ENCODE data around the gene LCT. TPM values are rescaled to one million over a fixed set of nuclear protein-coding genes. Genes with fewer than 3 reads are reported as not detected.
"Not testable (repeated sequence)": the region's sequence is repeated elsewhere in the genome, so short reads cannot be mapped to it uniquely, and the experiment has no call there.

LCT gene
- total and polyA plus RNA-seq, 4 donors: 0.06 to 0.10 (median 0.07) TPM

DNA sequence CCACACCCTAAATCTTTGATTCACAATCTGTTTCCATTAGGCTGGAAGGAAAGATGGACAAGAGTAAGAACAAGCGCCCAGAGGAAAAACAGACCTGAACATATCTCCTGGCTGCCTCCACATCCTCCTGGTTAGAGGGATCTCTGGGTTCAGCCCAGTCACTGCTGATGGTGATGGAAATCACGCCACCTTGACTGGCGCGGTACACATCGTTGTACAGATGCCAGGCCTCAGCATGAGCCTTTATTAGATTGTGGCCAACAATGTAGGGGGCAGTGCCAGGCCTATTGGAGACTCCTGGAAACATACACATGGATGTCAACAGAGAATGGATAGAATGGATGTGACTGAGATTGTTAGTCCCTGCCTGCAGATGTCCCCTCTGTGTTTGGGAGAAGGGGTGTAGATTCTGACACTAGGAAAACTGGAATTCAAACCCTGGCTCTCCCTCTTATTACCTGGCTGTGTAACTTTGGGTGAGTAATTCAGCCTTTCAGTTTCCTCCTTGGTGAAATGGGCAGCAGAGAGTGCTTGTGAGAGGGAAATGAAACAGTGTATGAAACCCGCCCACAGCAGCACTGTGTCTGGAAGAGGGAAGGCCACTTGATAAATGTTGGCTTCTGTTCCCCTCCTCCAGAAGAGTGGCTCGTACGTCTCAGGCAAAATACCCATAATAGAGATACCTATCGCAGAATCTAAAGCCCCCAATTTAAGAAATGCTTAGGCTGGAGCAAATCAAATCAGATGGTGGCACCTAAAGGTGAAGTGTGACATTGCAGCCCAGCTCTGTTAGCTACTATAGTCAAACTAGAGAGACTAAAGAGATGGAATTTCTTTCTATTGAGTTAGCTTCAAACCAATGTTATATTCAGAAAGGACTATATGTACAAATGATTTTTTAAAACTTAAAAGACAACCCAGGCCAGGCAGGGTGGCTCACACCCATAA lies 36.2 kb downstream of the LCT start:
- no peak for DNase-seq (ENCODE audit: low read depth in 4 of 6, low spot score in 6 of 6)
- Histone ChIP-seq H3K36me3 (ENCODE audit: control insufficient read depth, insufficient read depth, low read length) (no peaks in the 10 kb centered on the region), H3K27ac (ENCODE audit: low read depth, low read length) (no peak overlapping the region), H3K27me3 (ENCODE audit: control insufficient read depth, insufficient read depth, low read length) (no peaks in the 10 kb centered on the region), H3K9me3 (ENCODE audit: control insufficient read depth, insufficient read depth, low read length) (no peaks in the 10 kb centered on the region), H3K4me1 (ENCODE audit: control insufficient read depth, insufficient read depth, low read length) (peaks cover 3% of the 10 kb centered on the region), H3K4me3 (ENCODE audit: low read depth, low read length) (no peak overlapping the region)
- 94% methylated on average over 4 of the region's 9 CpGs for WGBS (ENCODE audit: insufficient coverage)

DNA sequence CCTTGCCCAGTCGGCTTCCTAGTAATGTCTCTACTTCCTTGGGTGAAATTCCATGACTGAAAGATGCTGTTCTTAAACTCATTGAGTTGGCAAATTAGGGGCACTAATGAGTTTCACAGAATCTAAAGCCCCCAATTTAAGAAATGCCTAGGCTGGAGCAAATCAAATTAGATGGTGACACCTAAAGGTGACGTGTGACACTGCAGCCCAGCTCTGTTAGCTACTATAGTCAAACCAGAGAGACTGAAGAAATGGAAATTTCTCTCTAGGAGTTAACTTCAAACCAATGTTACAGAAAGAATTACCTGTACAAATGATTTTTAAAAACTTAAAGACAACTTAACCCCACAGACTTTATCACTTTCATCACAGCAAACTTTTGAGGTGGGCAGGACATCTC lies 37.2 kb downstream of the LCT start:
- Histone ChIP-seq H3K27ac (ENCODE audit: low read depth, low read length) (no peak overlapping the region), H3K27me3 (ENCODE audit: control insufficient read depth, insufficient read depth, low read length) (no peaks in the 10 kb centered on the region), H3K4me1 (ENCODE audit: control insufficient read depth, insufficient read depth, low read length) (peaks cover 3% of the 10 kb centered on the region), H3K36me3 (ENCODE audit: control insufficient read depth, insufficient read depth, low read length) (no peaks in the 10 kb centered on the region), H3K9me3 (ENCODE audit: control insufficient read depth, insufficient read depth, low read length) (no peaks in the 10 kb centered on the region), H3K4me3 (ENCODE audit: low read depth, low read length) (no peak overlapping the region)
- DNase-seq (ENCODE audit: low read depth in 4 of 6, low spot score in 6 of 6): no peak
- 0% methylated on average over 1 of the region's 2 CpGs for WGBS (ENCODE audit: insufficient coverage)

DNA sequence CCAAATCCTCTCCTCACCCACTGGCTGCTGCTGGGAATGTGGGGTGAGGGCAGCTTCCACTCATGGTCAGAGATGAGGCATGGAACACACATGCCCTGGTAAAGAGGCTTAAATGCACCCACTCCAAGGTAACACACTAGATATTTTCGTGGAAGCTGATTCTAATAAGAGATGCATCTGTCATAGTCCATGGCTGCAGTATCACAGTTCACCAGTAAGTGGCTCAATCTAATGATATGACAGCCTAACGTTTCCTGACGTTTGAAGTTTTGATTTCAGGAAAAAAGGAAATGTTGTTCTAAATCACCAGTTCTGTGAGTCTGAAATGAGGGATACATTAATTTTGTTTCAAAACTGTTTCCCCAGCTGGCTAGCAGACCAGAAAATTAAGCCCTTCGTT lies 38.2 kb downstream of the LCT start:
- H3K36me3 ChIP-seq (ENCODE audit: control insufficient read depth, insufficient read depth, low read length): no peaks in the 10 kb centered on the region
- peaks cover 3% of the 10 kb centered on the region for H3K4me1 ChIP-seq (ENCODE audit: control insufficient read depth, insufficient read depth, low read length)
- H3K9me3 ChIP-seq (ENCODE audit: control insufficient read depth, insufficient read depth, low read length): no peaks in the 10 kb centered on the region
- no peak overlapping the region for H3K4me3 ChIP-seq (ENCODE audit: low read depth, low read length)
- H3K27me3 ChIP-seq (ENCODE audit: control insufficient read depth, insufficient read depth, low read length): no peaks in the 10 kb centered on the region
- WGBS (ENCODE audit: insufficient coverage): 76% methylated on average over 4 of the region's 4 CpGs
- DNase-seq (ENCODE audit: low read depth in 4 of 6, low spot score in 6 of 6): peak in 1 of 6 donors; percentile 24
- H3K27ac ChIP-seq (ENCODE audit: low read depth, low read length): no peak overlapping the region

DNA sequence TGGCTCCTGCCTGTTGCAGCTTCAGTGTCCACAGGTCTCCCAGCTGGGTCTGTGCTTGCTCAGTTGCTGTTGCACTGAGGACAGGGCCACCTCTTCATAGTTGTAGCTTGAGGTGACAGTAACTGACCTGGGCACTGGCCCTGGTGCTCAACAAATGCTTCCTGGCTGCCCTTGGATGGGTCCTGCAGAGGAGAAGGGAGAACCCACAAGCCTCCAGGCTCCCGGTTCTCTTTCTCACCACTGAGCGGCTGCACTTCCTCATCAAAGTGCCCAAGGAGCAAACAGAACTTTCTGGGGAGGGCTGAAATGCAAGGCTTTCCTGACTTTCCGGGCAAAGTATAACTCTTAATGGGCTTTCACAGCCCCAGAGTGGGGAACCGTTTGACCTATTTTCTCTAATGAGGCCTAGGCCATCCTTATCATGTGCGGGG lies 38.7 kb downstream of the LCT start:
- no peak overlapping the region for H3K27ac ChIP-seq (ENCODE audit: low read depth, low read length)
- H3K27me3 ChIP-seq (ENCODE audit: control insufficient read depth, insufficient read depth, low read length): no peaks in the 10 kb centered on the region
- WGBS (ENCODE audit: insufficient coverage): 92% methylated on average over 2 of the region's 5 CpGs
- no peak overlapping the region for H3K4me3 ChIP-seq (ENCODE audit: low read depth, low read length)
- DNase-seq (ENCODE audit: low read depth in 4 of 6, low spot score in 6 of 6): no peak
- no peaks in the 10 kb centered on the region for H3K36me3 ChIP-seq (ENCODE audit: control insufficient read depth, insufficient read depth, low read length)
- H3K4me1 ChIP-seq (ENCODE audit: control insufficient read depth, insufficient read depth, low read length): peaks cover 3% of the 10 kb centered on the region
- no peaks in the 10 kb centered on the region for H3K9me3 ChIP-seq (ENCODE audit: control insufficient read depth, insufficient read depth, low read length)

DNA sequence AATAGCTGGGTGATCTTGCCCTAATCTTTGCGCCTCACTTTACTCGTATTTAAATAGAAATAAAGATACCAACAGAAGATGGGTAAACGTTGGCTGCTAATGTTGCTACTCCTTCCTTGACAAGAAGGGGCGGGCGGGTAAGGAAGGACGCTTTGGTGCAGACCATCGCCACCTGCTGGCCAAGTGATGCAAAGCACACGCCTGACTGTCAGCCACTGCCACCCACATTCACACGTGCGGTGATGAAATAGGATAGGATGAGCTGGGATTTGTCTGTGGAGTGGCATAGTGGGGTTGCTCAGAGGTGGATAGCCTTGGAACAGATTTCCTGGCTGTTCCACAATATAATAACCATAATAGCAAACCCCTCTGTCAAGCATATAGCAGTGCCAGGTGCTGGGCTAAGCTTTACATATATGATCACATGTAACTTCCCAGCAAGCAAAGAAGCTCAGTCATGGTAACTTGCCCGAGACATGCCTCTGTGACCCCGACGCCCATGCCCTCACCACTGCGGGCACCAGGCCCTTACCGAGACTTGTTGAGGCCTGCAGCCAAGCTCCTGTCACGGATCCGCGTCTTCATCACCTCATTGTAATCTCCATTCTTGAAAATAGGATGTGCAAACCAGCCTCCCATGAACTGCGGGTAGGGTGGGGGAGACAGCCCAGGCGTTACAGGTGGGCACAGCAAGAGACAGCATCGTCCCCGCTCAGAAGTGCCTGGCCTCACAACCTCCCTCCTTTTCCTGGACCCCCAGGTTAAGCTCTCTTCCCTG lies 39.3 kb downstream of the LCT start:
- Histone ChIP-seq H3K4me3 (ENCODE audit: low read depth, low read length) (no peak overlapping the region), H3K9me3 (ENCODE audit: control insufficient read depth, insufficient read depth, low read length) (no peaks in the 10 kb centered on the region), H3K27me3 (ENCODE audit: control insufficient read depth, insufficient read depth, low read length) (no peaks in the 10 kb centered on the region), H3K27ac (ENCODE audit: low read depth, low read length) (no peak overlapping the region), H3K4me1 (ENCODE audit: control insufficient read depth, insufficient read depth, low read length) (peaks cover 3% of the 10 kb centered on the region), H3K36me3 (ENCODE audit: control insufficient read depth, insufficient read depth, low read length) (no peaks in the 10 kb centered on the region)
- 79% methylated on average over 9 of the region's 22 CpGs for WGBS (ENCODE audit: insufficient coverage)
- peak; percentile 2 to 74 (median 11) for DNase-seq (ENCODE audit: low read depth in 4 of 6, low spot score in 6 of 6)

DNA sequence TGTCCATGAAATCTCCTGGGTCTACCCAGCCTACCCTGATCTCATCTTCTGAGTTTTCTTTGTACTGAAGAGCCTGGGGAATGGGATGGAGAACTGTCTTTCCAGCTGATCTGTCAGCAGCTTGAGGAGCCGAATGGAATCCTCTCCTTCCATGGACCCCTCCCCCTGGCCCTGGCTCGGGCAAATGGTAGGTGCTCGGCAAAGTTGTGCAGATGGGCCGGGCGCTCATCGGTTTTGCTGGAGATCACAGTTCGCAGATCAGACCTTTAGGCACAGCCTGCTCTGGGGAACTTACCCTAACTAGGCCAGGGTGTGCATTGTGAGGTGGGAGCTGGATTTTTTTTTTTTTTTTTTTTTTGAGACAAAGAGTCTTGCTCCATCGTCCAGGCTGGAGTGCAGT lies 40.4 kb downstream of the LCT start:
- no peak for DNase-seq (ENCODE audit: low read depth in 4 of 6, low spot score in 6 of 6)
- Histone ChIP-seq H3K36me3 (ENCODE audit: control insufficient read depth, insufficient read depth, low read length) (no peaks in the 10 kb centered on the region), H3K9me3 (ENCODE audit: control insufficient read depth, insufficient read depth, low read length) (no peaks in the 10 kb centered on the region), H3K27ac (ENCODE audit: low read depth, low read length) (no peak overlapping the region), H3K27me3 (ENCODE audit: control insufficient read depth, insufficient read depth, low read length) (no peaks in the 10 kb centered on the region), H3K4me1 (ENCODE audit: control insufficient read depth, insufficient read depth, low read length) (peaks cover 3% of the 10 kb centered on the region), H3K4me3 (ENCODE audit: low read depth, low read length) (no peak overlapping the region)
- WGBS (ENCODE audit: insufficient coverage): 92% methylated on average over 7 of the region's 8 CpGs

DNA sequence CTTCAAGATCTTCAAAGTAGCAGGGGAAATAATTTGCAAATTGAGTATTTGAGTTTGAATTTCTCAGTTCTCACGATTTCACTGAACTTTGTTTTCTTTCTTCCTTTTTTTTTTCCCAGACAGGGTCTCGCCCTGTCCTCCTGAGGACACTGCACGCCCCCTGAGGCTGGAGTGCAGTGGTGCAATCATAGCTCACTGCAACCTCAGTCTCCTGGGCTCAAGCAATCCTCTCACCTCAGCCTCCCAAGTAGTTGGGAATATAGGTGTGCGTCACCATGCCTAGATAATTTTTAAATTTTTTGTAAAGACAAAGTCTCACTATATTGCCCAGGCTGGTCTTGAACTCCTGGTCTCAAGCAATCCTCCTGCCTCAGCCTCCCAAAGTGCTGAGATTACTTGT lies 41.3 kb downstream of the LCT start:
- H3K27me3 ChIP-seq (ENCODE audit: control insufficient read depth, insufficient read depth, low read length); H3K4me3 ChIP-seq (ENCODE audit: low read depth, low read length); H3K4me1 ChIP-seq (ENCODE audit: control insufficient read depth, insufficient read depth, low read length); H3K36me3 ChIP-seq (ENCODE audit: control insufficient read depth, insufficient read depth, low read length); H3K27ac ChIP-seq (ENCODE audit: low read depth, low read length); H3K9me3 ChIP-seq (ENCODE audit: control insufficient read depth, insufficient read depth, low read length); DNase-seq (ENCODE audit: low read depth in 4 of 6, low spot score in 6 of 6): not testable (repeated sequence)
- WGBS (ENCODE audit: insufficient coverage): no CpG with 5 or more reads among the region's 4 CpGs

DNA sequence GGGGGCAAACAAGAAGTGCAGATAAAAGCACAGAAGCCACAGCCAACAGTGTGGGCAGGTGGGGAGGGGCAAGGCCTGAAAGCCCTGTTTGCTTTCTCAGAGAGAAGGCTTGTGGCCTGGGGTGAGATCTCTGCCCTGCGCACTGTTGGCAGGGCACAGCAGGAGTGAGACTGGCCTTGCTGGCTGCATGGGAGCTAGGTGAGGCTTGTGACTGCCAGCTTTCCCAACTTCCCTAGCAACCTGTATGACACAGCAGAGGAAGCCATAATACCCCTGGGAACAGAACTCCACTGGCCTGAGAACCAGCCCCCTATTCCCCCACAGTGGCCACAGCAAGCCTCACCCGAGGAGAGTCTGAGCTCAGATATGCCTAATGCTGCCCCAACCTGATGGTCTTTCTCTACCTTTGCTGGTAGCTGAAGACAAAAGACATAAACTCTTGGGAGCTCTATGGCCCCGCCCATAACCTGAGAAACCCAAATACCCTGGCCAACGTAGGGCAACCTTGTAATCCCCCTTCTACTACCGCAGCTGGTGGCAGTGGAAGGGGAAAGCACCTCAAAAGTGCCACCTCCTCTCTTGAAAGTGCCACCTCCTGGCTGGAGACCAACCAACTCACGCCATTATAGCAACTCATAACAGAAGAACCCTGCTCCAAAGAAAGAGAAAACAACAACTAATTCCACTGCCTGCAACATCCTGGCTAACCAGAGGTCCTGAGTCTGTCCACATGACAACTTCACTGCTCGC lies 44.4 kb downstream of the LCT start:
- Histone ChIP-seq H3K27ac (ENCODE audit: low read depth, low read length) (no peak overlapping the region), H3K9me3 (ENCODE audit: control insufficient read depth, insufficient read depth, low read length) (no peaks in the 10 kb centered on the region), H3K4me1 (ENCODE audit: control insufficient read depth, insufficient read depth, low read length) (peaks cover 3% of the 10 kb centered on the region), H3K27me3 (ENCODE audit: control insufficient read depth, insufficient read depth, low read length) (no peaks in the 10 kb centered on the region), H3K36me3 (ENCODE audit: control insufficient read depth, insufficient read depth, low read length) (no peaks in the 10 kb centered on the region), H3K4me3 (ENCODE audit: low read depth, low read length) (no peak overlapping the region)
- DNase-seq (ENCODE audit: low read depth in 4 of 6, low spot score in 6 of 6): no peak
- 78% methylated on average over 7 of the region's 7 CpGs for WGBS (ENCODE audit: insufficient coverage)

DNA sequence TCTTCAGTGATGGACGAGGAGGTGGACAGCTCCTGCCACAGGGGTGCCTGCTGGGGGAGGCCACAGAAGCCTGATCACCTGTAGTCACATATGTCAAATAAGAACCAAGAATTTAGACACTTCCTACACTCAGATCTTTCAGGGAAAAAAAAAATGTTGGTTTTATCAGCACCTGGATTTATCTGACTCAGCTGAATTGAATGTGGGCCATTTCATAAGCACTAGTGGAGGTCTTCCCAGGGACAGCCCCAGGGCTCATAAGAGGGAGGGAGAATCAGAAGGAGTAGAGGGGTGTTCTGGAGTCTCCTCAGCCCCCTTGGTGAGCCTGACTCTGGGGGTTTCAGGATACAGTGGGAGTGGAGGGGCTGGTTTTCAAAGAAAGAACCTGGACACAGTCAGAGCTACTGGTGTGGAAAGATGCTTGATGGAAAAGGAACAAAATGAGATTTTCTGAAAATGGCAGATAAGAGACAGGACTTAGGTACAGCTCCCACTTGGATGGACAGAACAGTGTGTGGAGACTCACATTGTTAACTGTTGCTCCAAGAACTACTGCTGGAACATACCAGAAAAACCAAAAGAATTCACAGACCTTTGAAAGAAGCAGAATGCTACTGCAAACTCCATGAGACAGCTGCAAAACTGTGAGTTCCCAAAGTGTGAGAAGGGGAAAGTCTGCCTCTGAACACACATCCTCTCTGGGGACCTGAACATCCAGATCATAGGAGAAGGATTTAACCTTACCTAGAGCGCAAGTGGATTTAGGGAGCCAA lies 45.4 kb downstream of the LCT start:
- no peak for DNase-seq (ENCODE audit: low read depth in 4 of 6, low spot score in 6 of 6)
- Histone ChIP-seq H3K36me3 (ENCODE audit: control insufficient read depth, insufficient read depth, low read length) (peaks cover 1% of the 10 kb centered on the region), H3K27ac (ENCODE audit: low read depth, low read length) (no peak overlapping the region), H3K4me3 (ENCODE audit: low read depth, low read length) (no peak overlapping the region), H3K27me3 (ENCODE audit: control insufficient read depth, insufficient read depth, low read length) (no peaks in the 10 kb centered on the region), H3K4me1 (ENCODE audit: control insufficient read depth, insufficient read depth, low read length) (no peaks in the 10 kb centered on the region), H3K9me3 (ENCODE audit: control insufficient read depth, insufficient read depth, low read length) (no peaks in the 10 kb centered on the region)
- 90% methylated on average over 2 of the region's 2 CpGs for WGBS (ENCODE audit: insufficient coverage)

Measured in spinal cord (tissue), 10 donors.